SK-N-MC (cell line): ENCODE results near the gene ARRDC5.
"Not testable (repeated sequence)": the region's sequence is repeated elsewhere in the genome, so short reads cannot be mapped to it uniquely, and the experiment has no call there.

Source experiments
- EZH2 ChIP-seq: fragments of 200-600 bp; sonication (generic); IDR thresholded peaks from one replicate; pipeline ENCODE4 v1.6.1; 2017; ENCODE audit warnings: antibody characterized with exemption
- FOXP2 ChIP-seq: optimal IDR thresholded peaks from 2 replicates; pipeline ENCODE3; 2011; ENCODE audit warnings: mild to moderate bottlenecking, moderate library complexity; ENCODE audit not compliant: insufficient read depth; ENCODE audit errors: extremely low read length, control extremely low read depth
- POLR2AphosphoS5 ChIP-seq: IDR thresholded peaks from 2 replicates; pipeline ENCODE4 v1.6.1; 2012; ENCODE audit warnings: mild to moderate bottlenecking, low read depth, low read length, borderline replicate concordance

DNA sequence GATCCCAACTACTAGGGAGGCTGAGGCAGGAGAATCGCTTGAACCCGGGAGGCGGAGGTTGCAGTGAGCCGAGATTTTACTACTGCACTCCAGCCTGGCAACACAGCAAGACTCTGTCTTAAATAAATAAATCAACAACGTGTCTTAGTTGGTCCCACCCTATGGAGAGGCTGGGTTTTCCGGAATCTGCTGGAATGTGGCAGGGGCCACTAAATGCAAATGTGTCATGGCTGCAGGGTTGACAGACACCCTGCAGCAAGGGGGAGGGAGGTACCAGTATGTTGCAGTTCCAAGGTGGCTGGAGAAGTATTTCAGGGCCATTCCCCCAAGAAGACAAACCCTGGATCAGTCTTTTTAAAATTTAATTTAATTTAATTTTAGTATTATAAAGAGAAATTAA, 14.9 kb downstream of the ARRDC5 start:
- not testable (repeated sequence) for TF ChIP-seq POLR2AphosphoS5, EZH2, FOXP2
